SK-N-SH (cell line): ENCODE results near the gene ADRA1B. TPM values are rescaled to one million over a fixed set of nuclear protein-coding genes. Genes with fewer than 3 reads are reported as not detected.

ENCODE experiments used
- CTCF ChIA-PET: fragments of 300-600, 350-600 bp; formaldehyde crosslinking; extraction: SDS; loops from one replicate; lab custom pipeline; 2021; lab: Yijun Ruan, JAX
- POLR2A ChIA-PET: fragments of 350-600 bp; sonication (Branson Sonifier 250); formaldehyde crosslinking; extraction: SDS; loops from one replicate; lab custom pipeline; 2020; ENCODE audit warnings: antibody characterized with exemption, inconsistent platforms; lab: Yijun Ruan, JAX
- DNase-seq: peaks from one replicate; pipeline ENCODE4 v3.0.0; 2012
- H2AFZ ChIP-seq: fragments of 200-600 bp; sonication (generic); 2 replicates; pipeline ENCODE4 v1.8.1; 2016; ENCODE audit warnings: antibody characterized with exemption, mild to moderate bottlenecking, low read depth
- H3F3A ChIP-seq: fragments of 200-600 bp; sonication (generic); replicated peaks from 2 replicates; pipeline ENCODE3; 2016; ENCODE audit warnings: antibody characterized with exemption, mild to moderate bottlenecking; ENCODE audit not compliant: insufficient read depth
- H3K27ac ChIP-seq, 2 experiments: fragments of 200-500 bp in 1 of 2; fragments of 200-600 bp in 1 of 2; sonication (Bioruptor generic) in 1 of 2; sonication (generic), shearing (Covaris generic) in 1 of 2; 2 replicates each; pipeline versions ENCODE4 v1.5.1 to v1.6.1; 2014 to 2016; ENCODE audit warnings: low read depth in 2 of 2, inconsistent platforms in 1 of 2, low read length in 1 of 2, mild to moderate bottlenecking in 1 of 2, mixed read lengths in 1 of 2
- H3K27me3 ChIP-seq: fragments of 200-600 bp; sonication (generic), shearing (Covaris generic); 2 replicates; pipeline ENCODE4 v1.6.1; 2016; ENCODE audit warnings: mixed run types; ENCODE audit not compliant: insufficient read depth
- H3K36me3 ChIP-seq, 2 experiments: fragments of 200-500 bp in 1 of 2; fragments of 200-600 bp in 1 of 2; sonication (Bioruptor generic) in 1 of 2; sonication (generic) in 1 of 2; replicated peaks in 1 of 2; 2 replicates each; pipeline versions ENCODE3 to v1.5.1; 2014 to 2016; ENCODE audit warnings: low read length in 1 of 2, mild to moderate bottlenecking in 1 of 2; ENCODE audit not compliant: insufficient read depth in 2 of 2, control insufficient read depth in 1 of 2
- H3K4me1 ChIP-seq, 2 experiments: fragments of 200-500 bp in 1 of 2; fragments of 200-600 bp in 1 of 2; sonication (Bioruptor generic) in 1 of 2; sonication (generic), shearing (Covaris generic) in 1 of 2; 2 replicates each; pipeline versions ENCODE4 v1.5.1 to v1.6.1; 2014 to 2016; ENCODE audit warnings: low read depth in 1 of 2, low read length in 1 of 2, mixed run types in 1 of 2; ENCODE audit not compliant: insufficient read depth in 2 of 2, control insufficient read depth in 1 of 2
- H3K4me2 ChIP-seq: fragments of 200-600 bp; sonication (generic), shearing (Covaris generic); 2 replicates; pipeline ENCODE4 v1.6.1; 2017; ENCODE audit warnings: mixed run types
- H3K4me3 ChIP-seq, 2 experiments: fragments of 200-500 bp in 1 of 2; fragments of 200-600 bp in 1 of 2; sonication (Bioruptor generic) in 1 of 2; sonication (generic), shearing (Covaris generic) in 1 of 2; 2 replicates each; pipeline versions ENCODE4 v1.5.1 to v1.8.1; 2014 to 2016; ENCODE audit warnings: low read depth in 2 of 2, inconsistent platforms in 1 of 2, low read length in 1 of 2, mild to moderate bottlenecking in 1 of 2, mixed read lengths in 1 of 2, moderate library complexity in 1 of 2
- H3K79me2 ChIP-seq: fragments of 200-600 bp; sonication (generic); 2 replicates; pipeline ENCODE4 v1.8.1; 2017; ENCODE audit warnings: mild to moderate bottlenecking; ENCODE audit not compliant: insufficient read depth
- H3K9ac ChIP-seq: fragments of 200-600 bp; sonication (generic); 2 replicates; pipeline ENCODE4 v1.6.1; 2017; ENCODE audit warnings: mixed run types
- H3K9me2 ChIP-seq: fragments of 200-600 bp; sonication (generic); 2 replicates; pipeline ENCODE4 v1.6.1; 2017; ENCODE audit warnings: mixed run types
- H3K9me3 ChIP-seq: fragments of 200-600 bp; sonication (generic); 2 replicates; pipeline ENCODE4 v1.6.1; 2017; ENCODE audit warnings: mixed run types, mild to moderate bottlenecking, moderate library complexity
- H4K20me1 ChIP-seq: fragments of 200-600 bp; sonication (generic); 2 replicates; pipeline ENCODE4 v1.6.1; 2017; ENCODE audit warnings: mild to moderate bottlenecking, mixed run types; ENCODE audit not compliant: insufficient read depth
- CHD2 ChIP-seq: fragments of 150-350 bp; IDR thresholded peaks from 2 replicates; pipeline ENCODE4 v1.6.1; 2018; ENCODE audit warnings: low read length; ENCODE audit not compliant: partially characterized antibody
- CTCF ChIP-seq: fragments of 200-600 bp; sonication (generic); IDR thresholded peaks from 2 replicates; pipeline ENCODE4 v1.6.1; 2017; ENCODE audit warnings: antibody characterized with exemption, mild to moderate bottlenecking, moderate library complexity
- EZH2phosphoT487 ChIP-seq: fragments of 200-600 bp; sonication (generic); IDR thresholded peaks from 2 replicates; pipeline ENCODE4 v1.6.1; 2017; ENCODE audit warnings: low read depth, mixed run types, mild to moderate bottlenecking, antibody characterized with exemption, moderate library complexity, borderline replicate concordance
- FOSL2 ChIP-seq: IDR thresholded peaks from 2 replicates; pipeline ENCODE4 v1.4.0; 2012; ENCODE audit warnings: low read depth, mild to moderate bottlenecking, moderate library complexity, borderline replicate concordance
- GABPA ChIP-seq: IDR thresholded peaks from 2 replicates; pipeline ENCODE4 v1.4.0; 2012; ENCODE audit warnings: low read depth, mild to moderate bottlenecking
- GATA2 ChIP-seq: sonication (generic); formaldehyde crosslinking; IDR thresholded peaks from 2 replicates; pipeline ENCODE4 v1.5.0; 2020; ENCODE audit warnings: mild to moderate bottlenecking, missing genetic modification reagents
- IRF3 ChIP-seq: fragments of 150-350 bp; IDR thresholded peaks from 2 replicates; pipeline ENCODE4 v1.6.1; 2016; ENCODE audit warnings: mild to moderate bottlenecking, low read depth, low read length
- JUND ChIP-seq: IDR thresholded peaks from 2 replicates; pipeline ENCODE4 v1.4.0; 2012
- MEF2A ChIP-seq: IDR thresholded peaks from 2 replicates; pipeline ENCODE4 v1.4.0; 2012; ENCODE audit warnings: low read depth, borderline replicate concordance
- MXI1 ChIP-seq: IDR thresholded peaks from 2 replicates; pipeline ENCODE4 v1.6.1; 2012; ENCODE audit warnings: mild to moderate bottlenecking, low read depth, low read length, improper control_type of control experiment
- NFIC ChIP-seq: IDR thresholded peaks from 2 replicates; pipeline ENCODE4 v1.4.0; 2012; ENCODE audit warnings: borderline replicate concordance
- NRF1 ChIP-seq: IDR thresholded peaks from 2 replicates; pipeline ENCODE4 v1.6.1; 2012; ENCODE audit warnings: low read depth, mild to moderate bottlenecking, low read length
- RCOR1 ChIP-seq: fragments of 150-350 bp; IDR thresholded peaks from 2 replicates; pipeline ENCODE4 v1.6.1; 2017; ENCODE audit warnings: antibody characterized with exemption, low read length
- RXRA ChIP-seq: IDR thresholded peaks from 2 replicates; pipeline ENCODE4 v1.4.0; 2012; ENCODE audit warnings: low read depth, mild to moderate bottlenecking, borderline replicate concordance
- SIN3A ChIP-seq: IDR thresholded peaks from 2 replicates; pipeline ENCODE4 v1.6.1; 2012; ENCODE audit warnings: low read depth, mild to moderate bottlenecking, low read length, moderate library complexity, borderline replicate concordance
- TAF1 ChIP-seq: IDR thresholded peaks from 2 replicates; pipeline ENCODE4 v1.6.1; 2012; ENCODE audit warnings: low read depth, mild to moderate bottlenecking, low read length, moderate library complexity, borderline replicate concordance
- TEAD4 ChIP-seq: IDR thresholded peaks from 2 replicates; pipeline ENCODE4 v1.4.0; 2012; ENCODE audit warnings: mild to moderate bottlenecking, borderline replicate concordance; ENCODE audit not compliant: insufficient read depth
- WGBS: methylation state at CpG from one replicate; pipeline ENCODE4 v1.1.6; 2017; ENCODE audit warnings: low lambda C conversion rate; 5-methylcytosine and 5-hydroxymethylcytosine counted together
- polyA plus RNA-seq, 3 experiments: library from polyadenylated mRNA; depleted of rRNA; stranded (reverse); fragments of >200 nt; gene quantifications; 2 replicates each; pipeline ENCODE4 v1.2.3, GENCODE V29; 2012
- TF ChIP-seq, protein P1 (sequence below): IDR thresholded peaks from 2 replicates; pipeline ENCODE4 v1.4.0; 2012; ENCODE audit warnings: low read depth
- TF ChIP-seq, protein P2 (sequence below): IDR thresholded peaks from 2 replicates; pipeline ENCODE4 v1.6.1; 2012; ENCODE audit warnings: mild to moderate bottlenecking, low read depth, low read length, moderate library complexity

ADRA1B gene
- polyA plus RNA-seq, 1 of the 3 experiments (the other 2 are of a cell fraction), result 2.2 TPM

DNA sequence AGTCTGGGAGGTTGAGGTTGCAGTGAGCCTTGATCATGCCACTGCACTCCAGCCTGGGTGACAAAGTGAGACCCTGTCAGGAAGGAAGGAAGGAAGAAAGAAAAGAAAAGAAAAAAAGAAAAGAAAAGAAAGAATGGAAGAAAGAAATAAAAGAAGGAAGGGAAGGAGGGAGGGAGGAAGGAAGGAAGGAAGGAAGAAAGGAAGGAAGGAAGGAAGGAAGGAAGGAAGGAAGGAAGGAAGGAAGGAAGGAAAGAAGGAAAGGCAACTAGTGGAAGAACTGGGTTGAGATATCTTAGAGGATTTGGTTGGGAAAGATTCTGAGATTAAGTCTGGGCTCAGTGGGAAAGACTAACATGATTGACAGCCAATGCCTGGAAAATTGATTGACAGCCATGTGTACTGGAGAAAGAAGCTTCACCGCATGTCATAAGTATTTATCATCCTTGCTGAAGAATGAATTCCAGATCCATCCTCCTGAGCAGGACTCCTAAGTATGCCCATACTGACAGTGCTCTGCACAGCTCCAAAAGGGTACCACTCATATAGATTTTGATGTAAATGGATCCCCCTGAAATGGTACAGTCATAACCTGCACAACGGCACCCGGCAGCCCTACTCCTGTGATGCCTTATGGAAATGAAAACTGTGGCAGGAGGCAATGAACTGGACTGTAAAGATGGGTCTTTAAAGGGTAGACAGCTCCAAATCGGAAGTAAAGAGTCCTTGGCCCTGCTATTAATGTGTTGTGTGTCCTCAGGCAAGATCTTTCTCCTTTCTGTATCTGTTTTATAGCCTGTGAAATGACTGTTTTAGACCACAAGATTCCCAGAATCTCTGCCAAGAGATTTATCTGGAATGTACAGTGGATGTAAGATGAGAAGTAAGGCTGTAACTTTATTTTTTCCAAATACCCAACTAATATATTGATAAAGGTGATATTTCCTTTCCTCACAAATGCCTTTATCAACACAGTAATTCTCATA, 16.9 kb upstream of the ADRA1B start (continued):
- peak; percentile 74; the same call in 1 of the 2 replicates for TF ChIP-seq TEAD4
- no peak for TF ChIP-seq GABPA
- no peak for TF ChIP-seq IRF3
- TF ChIP-seq MEF2A, result no peak
- no peak for TF ChIP-seq RCOR1
- TF ChIP-seq EZH2phosphoT487, result no peak
- TF ChIP-seq CTCF, result no peak
- TF ChIP-seq, protein P1, sequence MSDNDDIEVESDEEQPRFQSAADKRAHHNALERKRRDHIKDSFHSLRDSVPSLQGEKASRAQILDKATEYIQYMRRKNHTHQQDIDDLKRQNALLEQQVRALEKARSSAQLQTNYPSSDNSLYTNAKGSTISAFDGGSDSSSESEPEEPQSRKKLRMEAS, result no peak; the same call in 1 of the 2 replicates
- peak; percentile 34; the same call in 1 of the 2 replicates for TF ChIP-seq JUND

DNA sequence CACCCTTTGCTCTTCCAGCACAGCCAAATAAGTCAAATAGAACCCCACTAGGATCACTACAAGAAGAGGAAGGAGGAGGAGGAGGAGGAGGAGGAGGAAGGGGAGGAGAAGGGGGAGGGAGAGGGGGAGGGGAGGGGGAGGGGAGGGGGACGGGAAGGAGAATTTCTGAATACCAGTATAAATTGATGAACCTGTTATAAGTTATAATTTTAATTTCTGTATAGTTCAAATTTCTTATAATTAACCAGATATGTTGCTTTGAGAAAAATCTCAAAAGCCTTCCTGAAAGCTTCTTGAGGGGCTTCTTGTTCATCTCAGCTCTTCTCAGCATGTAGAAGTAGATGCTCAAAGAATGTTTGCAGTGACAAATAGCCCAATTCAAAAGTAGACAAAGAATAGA, 15.0 kb upstream of the ADRA1B start:
- H4K20me1 ChIP-seq, result no peaks in the 10 kb centered on the region
- 72% methylated on average over 1 of the region's 1 CpG for WGBS
- ChIA-PET POLR2A (no interaction called here), CTCF (no interaction called here)
- no peaks in the 10 kb centered on the region for H3K36me3 ChIP-seq
- H3K79me2 ChIP-seq, result no peaks in the 10 kb centered on the region
- no peak overlapping the region for H2AFZ ChIP-seq
- H3K4me1 ChIP-seq, result peaks cover 4 to 25% of the 10 kb centered on the region in 2 experiments
- no peak overlapping the region for H3K27ac ChIP-seq
- no peaks in the 10 kb centered on the region for H3K9me2 ChIP-seq
- H3K4me3 ChIP-seq, result no peak overlapping the region
- H3K9ac ChIP-seq, result no peak overlapping the region
- H3K9me3 ChIP-seq, result no peaks in the 10 kb centered on the region
- no peak overlapping the region for H3K4me2 ChIP-seq
- peaks cover 36% of the 10 kb centered on the region for H3F3A ChIP-seq
- no peaks in the 10 kb centered on the region for H3K27me3 ChIP-seq
- DNase-seq, result no peak
- no peak for TF ChIP-seq RXRA
- TF ChIP-seq GATA2 (CRISPR knock-in tag), result no peak
- TF ChIP-seq MXI1, result no peak
- TF ChIP-seq, protein P2, sequence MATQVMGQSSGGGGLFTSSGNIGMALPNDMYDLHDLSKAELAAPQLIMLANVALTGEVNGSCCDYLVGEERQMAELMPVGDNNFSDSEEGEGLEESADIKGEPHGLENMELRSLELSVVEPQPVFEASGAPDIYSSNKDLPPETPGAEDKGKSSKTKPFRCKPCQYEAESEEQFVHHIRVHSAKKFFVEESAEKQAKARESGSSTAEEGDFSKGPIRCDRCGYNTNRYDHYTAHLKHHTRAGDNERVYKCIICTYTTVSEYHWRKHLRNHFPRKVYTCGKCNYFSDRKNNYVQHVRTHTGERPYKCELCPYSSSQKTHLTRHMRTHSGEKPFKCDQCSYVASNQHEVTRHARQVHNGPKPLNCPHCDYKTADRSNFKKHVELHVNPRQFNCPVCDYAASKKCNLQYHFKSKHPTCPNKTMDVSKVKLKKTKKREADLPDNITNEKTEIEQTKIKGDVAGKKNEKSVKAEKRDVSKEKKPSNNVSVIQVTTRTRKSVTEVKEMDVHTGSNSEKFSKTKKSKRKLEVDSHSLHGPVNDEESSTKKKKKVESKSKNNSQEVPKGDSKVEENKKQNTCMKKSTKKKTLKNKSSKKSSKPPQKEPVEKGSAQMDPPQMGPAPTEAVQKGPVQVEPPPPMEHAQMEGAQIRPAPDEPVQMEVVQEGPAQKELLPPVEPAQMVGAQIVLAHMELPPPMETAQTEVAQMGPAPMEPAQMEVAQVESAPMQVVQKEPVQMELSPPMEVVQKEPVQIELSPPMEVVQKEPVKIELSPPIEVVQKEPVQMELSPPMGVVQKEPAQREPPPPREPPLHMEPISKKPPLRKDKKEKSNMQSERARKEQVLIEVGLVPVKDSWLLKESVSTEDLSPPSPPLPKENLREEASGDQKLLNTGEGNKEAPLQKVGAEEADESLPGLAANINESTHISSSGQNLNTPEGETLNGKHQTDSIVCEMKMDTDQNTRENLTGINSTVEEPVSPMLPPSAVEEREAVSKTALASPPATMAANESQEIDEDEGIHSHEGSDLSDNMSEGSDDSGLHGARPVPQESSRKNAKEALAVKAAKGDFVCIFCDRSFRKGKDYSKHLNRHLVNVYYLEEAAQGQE, result no peak
- no peak for TF ChIP-seq SIN3A
- TF ChIP-seq NFIC, result no peak
- TF ChIP-seq JUND, result no peak
- no peak for TF ChIP-seq CHD2
- TF ChIP-seq GABPA, result no peak
- no peak for TF ChIP-seq TEAD4
- no peak for TF ChIP-seq NRF1
- TF ChIP-seq CTCF, result no peak
- TF ChIP-seq EZH2phosphoT487, result no peak
- no peak for TF ChIP-seq FOSL2
- no peak for TF ChIP-seq TAF1
